Measurements from ENCODE around the gene CD6. TPM values are rescaled to one million over a fixed set of nuclear protein-coding genes. Genes with fewer than 3 reads are reported as not detected.
"Not testable (repeated sequence)": the region's sequence is repeated elsewhere in the genome, so short reads cannot be mapped to it uniquely, and the experiment has no call there.

The CD6 gene
- total RNA-seq, 2 donors from 2014 or later: 0.65 to 1.2 TPM

- ATAC-seq (no peak), DNase-seq (no peak)
- intact Hi-C loops (cut with DNase I): no loop called here
These were observed 21.5 kb upstream of the CD6 start for GRCh38 chr11:60950024-60950423.

DNA sequence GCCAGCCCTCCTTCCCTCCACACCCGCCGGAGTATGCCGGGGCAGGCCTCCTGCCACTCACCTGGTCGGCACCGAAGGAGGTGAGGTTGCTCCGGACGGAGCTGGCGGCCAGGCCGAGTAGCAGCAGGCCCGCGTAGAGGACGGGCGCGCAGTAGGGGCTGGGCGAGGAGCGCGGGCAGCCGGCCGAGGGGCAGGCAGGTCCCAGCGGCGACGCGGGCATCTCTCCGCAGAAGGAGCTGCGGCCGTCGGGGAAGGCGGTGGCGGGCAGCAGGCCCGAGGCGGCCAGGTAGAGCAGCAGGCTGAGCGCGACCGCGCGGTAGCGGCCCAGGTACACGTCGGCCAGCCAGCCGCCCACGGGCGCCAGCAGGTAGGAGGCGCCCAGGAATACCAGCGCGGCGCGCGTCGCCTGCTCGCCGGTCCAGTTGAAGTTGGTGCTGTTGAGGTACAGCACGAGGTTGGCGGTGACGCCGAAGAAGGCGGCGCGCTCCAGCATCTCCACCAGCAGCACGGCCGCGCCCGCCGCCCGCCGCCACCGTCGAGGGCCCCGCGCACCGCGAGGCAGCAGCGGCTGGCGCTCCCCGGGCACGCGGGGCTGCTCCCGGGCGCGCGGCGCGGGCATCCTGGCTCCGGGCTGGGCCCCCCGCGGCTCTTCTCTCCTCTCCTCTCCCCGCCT lies 20.4 kb upstream of the CD6 start:
- intact Hi-C loops (cut with DNase I): no loop called here
- DNase-seq: no peak
- ATAC-seq: peak in 1 of 2 donors; percentile 31

DNA sequence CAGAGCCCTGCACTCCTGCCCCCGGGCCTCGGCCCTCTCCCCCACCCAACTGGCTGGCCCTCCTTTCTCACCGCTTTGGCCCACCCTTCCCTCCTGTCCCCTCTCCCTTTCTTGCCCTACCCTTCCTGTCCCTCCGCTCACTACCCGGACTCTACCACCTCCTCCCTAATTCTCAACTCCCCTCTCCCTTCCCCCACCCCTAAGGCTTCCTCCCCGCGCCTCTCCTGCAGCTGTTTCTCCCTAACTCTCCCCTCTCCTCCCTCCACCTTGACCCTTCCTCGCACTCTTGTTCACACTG lies 19.9 kb upstream of the CD6 start:
- ATAC-seq: peak; percentile 28 to 39
- DNase-seq: no peak
- intact Hi-C loops (cut with DNase I): no loop called here

- ATAC-seq (peak; percentile 74 to 80), DNase-seq (peak; percentile 75)
- intact Hi-C loops (cut with DNase I): no loop called here
These were observed 19.4 kb upstream of the CD6 start, which contains the start of gene SLC15A3 for GRCh38 chr11:60951904-60952741. Gene SLC15A3, minus strand, starts transcription at chr11:60952176. Its CDS starts 625 bp downstream, at chr11:60951551.

- DNase-seq (no peak), ATAC-seq (peak in 1 of 2 donors; percentile 4)
- intact Hi-C loops (cut with DNase I): no loop called here
These were observed 18.7 kb upstream of the CD6 start for GRCh38 chr11:60952742-60953170.

DNA sequence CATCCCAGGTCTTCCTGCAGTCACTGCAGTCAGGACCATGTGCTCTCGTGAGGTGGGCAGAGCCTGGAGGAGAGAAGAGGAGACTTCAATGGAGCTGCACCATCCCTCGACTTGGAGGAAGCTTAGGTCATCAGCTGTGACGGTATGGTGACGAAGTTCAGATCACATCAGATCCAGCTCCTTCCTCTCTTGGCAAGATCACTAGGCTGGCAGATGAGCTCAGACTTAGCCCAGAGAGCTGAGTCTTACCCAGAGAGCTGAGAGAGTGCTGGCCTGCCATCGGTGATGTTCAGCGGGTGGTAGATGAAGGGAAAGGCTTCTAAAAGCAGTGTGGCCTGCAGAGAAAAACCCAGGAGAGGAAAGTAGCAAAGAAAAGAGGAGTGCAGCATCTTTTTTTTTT lies 17.7 kb upstream of the CD6 start:
- intact Hi-C loops (cut with DNase I): no loop called here
- ATAC-seq: peak in 1 of 2 donors; percentile 3
- no peak for DNase-seq

DNA sequence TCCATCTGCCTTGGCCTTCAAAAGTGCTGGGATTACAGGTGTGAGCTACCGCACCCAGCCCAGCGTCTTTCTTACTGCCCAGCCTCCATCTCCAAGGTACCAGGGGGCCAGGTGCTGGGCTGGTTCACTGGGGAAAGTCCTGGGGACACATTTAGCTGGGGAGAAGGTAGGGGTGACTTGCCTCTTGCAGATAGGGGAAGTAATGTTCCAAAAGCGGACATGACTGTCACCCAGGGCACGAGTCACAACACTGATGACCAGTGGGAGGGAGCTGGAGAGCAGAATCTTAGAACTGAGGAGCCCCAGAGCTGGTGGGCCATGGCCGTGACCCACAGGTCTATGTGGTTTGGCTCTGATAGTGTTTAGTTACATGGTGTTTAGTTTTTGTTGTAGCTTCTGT lies 17.1 kb upstream of the CD6 start:
- intact Hi-C loops (cut with DNase I): no loop called here
- no peak for ATAC-seq
- DNase-seq: no peak

DNA sequence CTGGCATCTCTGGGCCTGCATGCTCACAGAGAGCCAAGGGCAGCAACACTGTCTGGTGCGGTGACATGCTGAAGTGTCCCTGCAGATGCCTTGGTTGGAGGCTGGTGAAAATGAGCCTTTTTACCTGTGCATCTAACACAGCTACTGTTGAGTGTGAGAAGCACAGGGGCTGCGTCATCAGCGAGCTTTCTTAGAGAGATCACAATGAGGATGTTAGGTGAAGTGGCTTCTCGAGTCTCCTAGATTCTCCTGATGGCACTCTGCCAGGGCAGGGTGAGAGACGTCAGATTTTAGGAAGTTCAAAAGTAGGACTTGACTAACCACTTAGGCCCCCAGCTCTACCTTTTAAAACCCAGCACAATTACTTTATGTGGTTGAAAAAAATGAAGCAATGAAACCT lies 15.9 kb upstream of the CD6 start:
- intact Hi-C loops (cut with DNase I): no loop called here
- ATAC-seq: no peak

GRCh38 chr11:60957188-60957587 lies 14.3 kb upstream of the CD6 start:
- DNase-seq (no peak), ATAC-seq (no peak)
- intact Hi-C loops (cut with DNase I): no loop called here

More for the DNA sequence above, 15.9 kb upstream of the CD6 start:
- DNase-seq: no peak

- DNase-seq: no peak
- no peak for ATAC-seq
- intact Hi-C loops (cut with DNase I): no loop called here
These were observed 12.0 kb upstream of the CD6 start for GRCh38 chr11:60959431-60959830.

DNA sequence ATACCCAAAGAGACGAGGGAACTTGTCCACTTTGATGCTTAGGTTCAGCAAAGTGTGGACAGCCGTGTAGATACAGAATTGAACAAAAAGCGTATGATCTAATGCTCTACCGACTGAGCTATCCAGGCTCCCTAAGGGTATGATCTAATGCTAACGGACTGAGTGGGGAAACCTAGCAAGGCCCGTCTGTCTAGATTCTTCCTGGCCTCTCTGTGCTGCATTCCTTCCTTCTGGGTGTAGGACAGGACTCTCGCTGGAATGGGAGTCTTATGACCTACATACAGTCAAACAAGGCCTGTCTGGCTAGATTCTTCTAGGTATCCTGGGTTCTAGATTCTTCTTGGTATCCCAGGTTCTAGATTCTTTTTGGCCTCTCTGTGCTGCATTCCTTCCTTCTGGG lies 11.1 kb upstream of the CD6 start:
- intact Hi-C loops (cut with DNase I): no loop called here

GRCh38 chr11:60964801-60965200 lies 6.7 kb upstream of the CD6 start:
- ATAC-seq (no peak), DNase-seq (no peak)
- intact Hi-C loops (cut with DNase I): no loop called here

More for the DNA sequence above, 11.1 kb upstream of the CD6 start:
- DNase-seq: no peak
- no peak for ATAC-seq

DNA sequence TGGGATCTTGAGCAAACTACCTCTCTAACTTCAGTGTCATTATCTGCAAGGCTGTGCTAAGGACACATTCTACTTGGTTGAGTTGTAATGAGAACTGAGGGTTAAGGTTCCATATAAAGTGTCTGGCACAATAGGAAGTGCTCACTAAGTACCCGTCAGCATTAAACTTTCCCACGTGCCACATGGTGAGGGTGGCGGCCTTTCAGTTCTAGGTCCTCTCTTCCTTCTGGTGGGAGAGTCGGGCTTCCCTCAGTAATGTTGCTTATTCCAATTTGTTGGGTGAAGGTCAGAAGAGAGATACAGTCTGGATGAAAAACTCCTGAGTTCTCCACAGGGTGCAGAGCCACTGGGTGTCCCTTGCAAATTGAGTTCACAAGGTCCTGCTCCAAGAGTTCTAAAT lies 4.6 kb upstream of the CD6 start:
- ATAC-seq (peak in 1 of 2 donors; percentile 27), DNase-seq (no peak)
- intact Hi-C loops (cut with DNase I): no loop called here

- no peak for ATAC-seq
- intact Hi-C loops (cut with DNase I): loop anchor here in 1 of 2 donors (2.0 kb wide), 2 partner anchors 163 to 219 kb away; no protein-coding TSS in a partner anchor
- DNase-seq: no peak
These were observed 3.3 kb upstream of the CD6 start for GRCh38 chr11:60968223-60968622.

DNA sequence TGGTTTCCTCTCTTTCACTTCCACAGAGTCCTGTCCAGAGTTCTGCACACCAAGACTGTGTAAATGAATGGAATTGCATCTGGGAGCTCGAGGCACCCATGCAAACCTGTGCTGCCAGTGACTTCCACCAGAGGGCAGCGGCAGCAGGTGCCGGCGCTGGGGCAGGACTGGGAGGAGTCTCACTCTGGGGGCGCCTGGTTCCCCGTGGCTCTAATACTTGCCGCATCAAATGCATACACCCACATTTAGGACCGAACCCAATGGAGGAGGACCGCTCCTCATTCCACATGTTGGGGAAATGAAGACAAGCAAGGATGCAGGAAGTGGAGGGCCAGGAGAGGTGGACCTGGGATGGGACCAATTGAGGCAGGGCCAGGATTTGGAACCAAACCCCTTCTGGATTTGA lies 1.1 kb upstream of the CD6 start:
- intact Hi-C loops (cut with DNase I): no loop called here
- DNase-seq (peak; percentile 60), ATAC-seq (peak; percentile 72 to 75)

- no peak for DNase-seq
- no peak for ATAC-seq
- intact Hi-C loops (cut with DNase I): no loop called here
These were observed 590 bp upstream of the CD6 start for GRCh38 chr11:60970890-60971289.

DNA sequence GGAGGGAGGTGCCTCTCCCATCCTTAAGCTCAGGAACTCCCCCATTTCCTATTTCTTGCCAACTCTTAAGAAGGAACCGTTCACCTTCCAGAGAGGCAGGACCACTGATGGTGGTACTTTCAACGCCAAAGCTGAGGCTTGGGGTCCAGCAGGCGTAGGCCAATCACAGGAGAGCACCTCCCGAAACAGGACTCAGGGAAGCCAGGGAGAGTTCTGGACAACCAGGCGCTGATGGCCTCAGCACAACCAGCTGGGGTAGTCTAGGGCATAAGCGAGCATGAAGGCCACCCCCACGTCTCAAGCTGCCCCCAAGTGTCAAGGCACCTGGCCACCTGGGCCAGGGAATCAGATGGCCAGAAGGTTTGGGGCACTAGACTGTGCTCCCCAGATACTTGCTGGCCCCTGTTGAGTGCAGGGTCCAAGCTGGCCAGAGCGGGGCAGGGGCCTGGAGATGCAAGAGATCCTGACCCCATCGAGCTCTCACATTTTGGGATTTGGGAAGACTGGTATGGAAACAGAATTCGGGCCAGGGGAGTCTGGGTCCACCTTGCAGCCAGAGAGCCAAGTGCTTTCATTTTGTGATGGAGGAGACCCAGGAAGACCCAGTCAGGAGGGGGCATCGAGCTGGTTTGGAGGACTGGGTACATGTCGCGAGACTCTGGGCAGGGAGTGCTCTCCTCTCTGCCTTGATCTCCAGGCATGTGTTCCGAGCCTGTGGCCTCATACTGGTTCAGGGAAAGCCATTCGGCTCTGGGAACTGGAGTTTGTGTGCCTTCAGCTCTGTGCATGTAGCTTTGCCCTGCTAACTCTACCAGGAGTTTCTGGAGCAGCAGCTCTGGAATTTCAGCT lies 926 bp downstream of the CD6 start:
- intact Hi-C loops (cut with DNase I): no loop called here
- ATAC-seq (no peak), DNase-seq (no peak)

- ATAC-seq: no peak
- DNase-seq: no peak
- intact Hi-C loops (cut with DNase I): no loop called here
These were observed 2.2 kb downstream of the CD6 start for GRCh38 chr11:60973699-60974098.

DNA sequence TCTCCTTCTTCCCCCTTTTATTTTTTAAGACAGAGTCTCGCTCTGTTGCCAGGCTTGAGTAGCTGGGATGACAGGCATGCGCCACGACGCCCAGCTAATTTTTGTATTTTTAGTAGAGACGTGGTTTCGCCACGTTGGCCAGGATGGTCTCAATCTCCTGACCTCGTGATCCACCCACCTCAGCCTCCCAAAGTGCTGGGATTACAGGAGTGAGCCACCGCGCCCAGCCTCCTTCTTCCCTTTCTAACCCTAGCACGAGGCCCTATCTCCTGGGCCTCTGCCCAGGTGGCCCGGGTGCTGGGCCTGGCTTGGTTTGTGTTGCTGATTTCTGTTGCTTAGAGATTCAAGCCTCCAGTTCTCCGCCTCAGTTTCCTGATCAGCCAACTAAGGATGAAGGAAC lies 2.8 kb downstream of the CD6 start:
- intact Hi-C loops (cut with DNase I): not testable (repeated sequence)

DNA sequence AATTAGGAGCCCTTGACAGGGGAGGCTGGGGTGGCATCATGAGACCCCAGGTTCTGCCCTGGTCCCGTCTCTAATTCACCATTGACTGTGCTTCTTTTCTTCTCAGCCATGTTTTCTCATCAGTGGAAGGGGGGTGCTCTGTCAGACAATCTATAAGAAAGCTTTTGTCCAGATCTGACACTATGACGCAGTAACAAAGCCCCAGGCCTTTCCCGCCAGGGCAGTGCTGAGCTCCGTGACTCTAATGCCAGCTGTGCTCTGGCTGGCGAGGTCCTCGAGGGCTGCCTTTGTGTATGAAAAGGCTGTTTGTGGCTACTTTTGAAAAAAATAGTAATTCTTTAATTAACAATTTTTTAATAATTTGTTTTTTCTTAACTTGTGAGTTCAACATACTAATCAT lies 3.2 kb downstream of the CD6 start:
- no peak for DNase-seq
- no peak for ATAC-seq
- intact Hi-C loops (cut with DNase I): no loop called here

More for the DNA sequence above, 2.8 kb downstream of the CD6 start:
- not testable (repeated sequence) for DNase-seq, ATAC-seq
